Hippocampal formation (tissue), 2 donors: ENCODE data around the gene HES4.
"Not testable (repeated sequence)": the region's sequence is repeated elsewhere in the genome, so short reads cannot be mapped to it uniquely, and the experiment has no call there.

Source experiments
- DNase-seq, 2 donors: peaks; one replicate each; lab custom pipeline; 2025; lab: John Stamatoyannopoulos, UW

The HES4 gene

DNA sequence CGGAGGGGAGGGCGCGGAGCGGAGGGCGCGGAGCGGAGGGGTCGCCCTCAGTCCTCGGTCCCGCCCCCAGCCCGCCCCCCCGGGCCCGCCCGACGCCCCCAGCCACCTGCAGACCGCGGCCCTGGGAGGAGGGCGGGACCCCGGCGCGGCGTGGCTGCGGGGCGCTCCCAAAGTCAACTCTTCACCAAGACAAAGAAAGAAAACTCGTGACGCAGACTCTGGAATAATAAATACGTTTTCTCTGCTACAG lies 1.2 kb downstream of the HES4 start:
- DNase-seq: no peak

DNA sequence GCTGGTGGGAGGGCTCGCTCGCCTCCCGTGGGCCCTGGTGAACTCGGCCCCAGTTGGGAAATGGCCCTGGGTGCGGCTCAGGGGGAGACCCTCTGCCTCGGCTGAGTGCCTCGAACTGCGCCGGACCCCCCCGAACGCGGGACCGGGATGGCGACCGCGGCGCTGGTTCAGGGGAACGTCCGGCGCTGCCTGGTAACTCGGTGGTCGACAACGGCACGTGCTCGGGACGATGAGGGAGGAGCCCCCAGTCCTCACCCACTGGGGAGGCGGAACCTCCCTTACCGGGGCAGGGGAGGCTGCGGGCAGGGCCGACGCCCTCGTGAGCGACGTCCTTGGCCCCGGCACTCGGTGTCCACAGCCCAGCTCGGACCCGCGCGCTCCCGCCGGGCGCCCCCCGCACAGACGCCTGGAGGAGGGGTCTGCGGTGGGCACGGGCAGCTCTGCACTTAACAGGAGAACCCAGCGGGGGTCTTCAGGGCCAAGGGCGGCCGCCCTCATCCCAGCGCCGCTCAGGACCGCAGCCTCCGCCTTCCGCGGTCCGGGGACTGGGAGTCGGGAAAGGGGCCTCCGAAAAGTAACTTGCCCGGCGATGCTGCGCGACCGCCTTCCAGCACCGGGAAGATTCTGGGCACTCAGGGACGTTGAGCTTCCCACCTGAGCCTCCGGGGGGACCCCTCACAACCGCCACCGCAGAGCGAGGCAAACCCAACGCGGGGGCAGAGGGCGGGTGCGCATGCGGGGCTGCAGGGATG lies 1.7 kb downstream of the HES4 start:
- DNase-seq: no peak

- no peak for DNase-seq
Observed at GRCh38 chr1:997713-997992, 2.2 kb downstream of the HES4 start.

DNA sequence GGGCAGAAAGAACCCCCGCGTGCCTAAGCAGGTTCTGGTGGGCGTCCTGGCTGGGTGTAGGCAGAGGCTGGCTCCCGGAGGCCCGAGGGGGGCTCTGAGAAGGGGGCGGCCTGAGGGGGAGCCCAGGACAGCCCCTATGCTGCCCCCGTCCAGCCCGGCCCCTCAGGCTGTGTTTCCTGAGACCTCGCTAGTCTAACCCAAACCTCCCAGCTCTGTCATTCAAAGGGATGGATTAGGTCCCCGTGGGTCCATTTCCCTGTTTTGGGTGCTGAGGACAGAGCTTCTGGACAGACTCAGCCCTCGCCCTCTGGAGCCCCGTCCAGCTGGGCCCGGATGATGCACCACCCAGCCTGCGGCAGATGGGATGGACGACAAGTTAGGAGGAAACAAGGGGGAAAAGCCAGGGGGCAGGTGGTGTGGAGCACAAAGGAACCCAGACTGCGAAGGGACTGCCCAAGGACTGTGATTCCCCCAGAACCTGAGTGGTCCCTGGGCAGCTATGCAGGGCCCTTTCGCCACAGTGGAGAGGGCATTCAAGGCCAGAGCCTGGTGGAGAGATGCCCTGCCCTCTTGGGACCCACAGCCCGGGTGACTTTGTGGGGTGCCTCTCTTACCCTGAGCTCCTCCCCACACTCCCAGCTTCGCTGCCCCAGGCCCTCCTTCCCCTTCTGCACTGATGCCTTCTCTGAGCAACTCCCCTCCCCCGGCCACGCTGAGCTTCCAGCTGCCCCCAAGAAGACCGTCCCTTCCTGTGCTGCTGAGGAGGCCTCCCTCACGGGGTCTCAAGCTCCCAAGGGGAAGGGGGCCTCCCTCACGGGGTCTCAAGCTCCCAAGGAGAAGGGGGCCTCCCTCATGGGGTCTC lies 2.8 kb downstream of the HES4 start:
- DNase-seq: no peak

- DNase-seq: no peak
Observed at GRCh38 chr1:995665-996633, 3.9 kb downstream of the HES4 start.

DNA sequence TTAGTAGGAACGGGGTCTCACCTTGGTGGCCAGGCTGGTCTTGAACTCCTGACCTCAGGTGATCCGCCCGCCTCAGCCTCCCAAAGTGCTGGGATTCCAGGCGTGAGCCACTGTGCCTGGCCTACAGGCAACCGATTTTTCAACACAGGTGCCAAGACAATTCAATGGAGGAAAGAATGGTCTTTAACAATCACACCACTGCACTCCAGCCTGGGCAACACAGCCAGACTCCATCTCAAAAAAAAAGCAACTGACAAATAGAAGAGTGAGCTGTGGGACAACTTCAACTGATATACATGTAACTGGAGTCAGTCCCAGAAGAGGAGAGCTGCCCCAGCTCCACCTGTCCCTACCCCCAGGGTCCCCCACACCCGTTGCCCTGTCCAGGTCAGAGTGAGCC lies 5.4 kb downstream of the HES4 start:
- not testable (repeated sequence) for DNase-seq

DNA sequence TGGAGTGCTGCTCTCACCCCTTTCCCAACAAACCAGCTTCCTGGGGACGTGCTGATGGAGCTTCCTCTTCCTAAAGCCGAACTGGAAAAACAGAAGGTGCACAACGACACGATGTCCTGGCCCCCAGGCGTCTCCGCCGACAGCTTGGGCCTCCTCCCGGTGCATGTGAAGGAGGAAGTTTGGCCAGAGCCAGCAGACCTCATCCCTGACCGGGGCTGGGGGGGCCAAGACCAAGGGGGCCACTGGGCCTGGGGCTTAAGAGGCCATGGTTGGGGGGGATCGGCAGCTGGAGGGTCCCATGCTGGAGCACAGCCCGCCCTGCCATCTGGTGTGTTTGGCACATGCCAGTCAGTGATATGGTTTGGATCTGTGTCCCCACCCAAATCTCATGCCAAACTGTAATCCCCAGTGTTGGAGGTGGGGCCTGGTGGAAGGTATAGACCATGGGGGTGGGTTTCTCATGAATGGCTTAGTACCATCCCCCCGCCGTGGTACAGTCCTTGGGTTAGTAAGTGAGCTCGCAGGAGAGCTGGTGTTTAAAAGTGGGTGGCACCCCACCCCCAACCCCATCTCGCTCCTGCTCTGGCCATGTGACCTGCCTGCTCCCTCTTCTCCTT lies 6.4 kb downstream of the HES4 start:
- DNase-seq: no peak

DNA sequence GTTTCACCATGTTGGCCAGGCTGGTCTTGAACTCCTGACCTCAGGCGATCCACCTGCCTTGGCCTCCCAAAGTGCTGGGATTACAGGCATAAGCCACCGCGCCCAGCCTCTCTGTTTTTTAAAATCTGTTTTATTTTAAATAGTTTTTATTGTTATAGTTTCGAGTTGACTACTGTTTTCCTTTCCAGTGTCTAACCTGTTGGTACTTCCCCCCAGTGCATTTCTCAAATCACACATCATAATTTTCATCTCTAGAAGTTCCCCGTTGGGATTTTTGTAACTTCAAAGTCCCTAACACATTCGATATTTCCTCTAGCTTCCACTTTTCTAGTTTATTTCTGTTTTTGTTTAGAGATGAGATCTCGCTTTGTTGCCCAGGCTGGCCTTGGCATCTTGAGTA lies 7.5 kb downstream of the HES4 start:
- no peak for DNase-seq

DNA sequence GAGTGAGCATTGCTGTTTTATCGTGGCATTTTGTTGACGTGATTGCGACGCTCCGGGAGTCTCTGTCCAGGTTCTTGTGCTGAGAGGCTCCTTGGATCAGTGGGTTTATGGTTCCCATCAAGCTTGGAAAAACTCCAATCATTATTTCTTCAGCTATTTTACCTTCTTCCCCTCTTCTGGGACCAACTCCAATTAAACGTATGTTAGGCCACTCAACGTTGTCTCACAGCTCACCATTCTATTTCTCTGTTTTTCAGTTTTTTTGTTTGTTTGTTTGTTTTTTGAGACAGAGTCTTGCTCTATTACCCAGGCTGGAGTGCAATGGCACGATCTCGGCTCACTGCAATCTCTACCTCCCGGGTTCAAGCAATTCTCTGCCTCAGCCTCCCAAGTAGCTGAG lies 8.0 kb downstream of the HES4 start:
- DNase-seq: no peak

DNA sequence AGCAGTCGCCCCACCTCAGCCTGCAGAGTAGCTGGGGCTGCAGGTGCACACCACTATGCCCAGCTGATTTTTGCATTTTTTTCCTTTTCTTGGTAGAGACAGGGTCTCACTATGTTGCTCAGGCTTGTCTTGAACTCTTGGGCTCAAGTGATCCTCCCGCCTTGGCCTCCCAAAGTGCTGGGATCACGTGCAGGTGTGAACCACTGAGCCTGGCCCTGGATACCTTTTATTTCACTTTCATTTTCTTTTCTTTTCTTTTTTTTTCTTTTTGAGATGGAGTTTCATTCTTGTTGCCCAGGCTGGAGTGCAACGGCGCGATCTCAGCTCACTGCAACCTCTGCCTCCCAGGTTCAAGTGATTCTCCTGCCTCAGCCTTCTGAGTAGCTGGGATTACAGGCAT lies 8.6 kb downstream of the HES4 start:
- not testable (repeated sequence) for DNase-seq

GRCh38 chr1:988061-988460 lies 11.8 kb downstream of the HES4 start:
- not testable (repeated sequence) for DNase-seq

- no peak for DNase-seq
Observed at GRCh38 chr1:985126-985525, 14.8 kb downstream of the HES4 start.

GRCh38 chr1:984476-984814 lies 15.5 kb downstream of the HES4 start:
- no peak for DNase-seq

DNA sequence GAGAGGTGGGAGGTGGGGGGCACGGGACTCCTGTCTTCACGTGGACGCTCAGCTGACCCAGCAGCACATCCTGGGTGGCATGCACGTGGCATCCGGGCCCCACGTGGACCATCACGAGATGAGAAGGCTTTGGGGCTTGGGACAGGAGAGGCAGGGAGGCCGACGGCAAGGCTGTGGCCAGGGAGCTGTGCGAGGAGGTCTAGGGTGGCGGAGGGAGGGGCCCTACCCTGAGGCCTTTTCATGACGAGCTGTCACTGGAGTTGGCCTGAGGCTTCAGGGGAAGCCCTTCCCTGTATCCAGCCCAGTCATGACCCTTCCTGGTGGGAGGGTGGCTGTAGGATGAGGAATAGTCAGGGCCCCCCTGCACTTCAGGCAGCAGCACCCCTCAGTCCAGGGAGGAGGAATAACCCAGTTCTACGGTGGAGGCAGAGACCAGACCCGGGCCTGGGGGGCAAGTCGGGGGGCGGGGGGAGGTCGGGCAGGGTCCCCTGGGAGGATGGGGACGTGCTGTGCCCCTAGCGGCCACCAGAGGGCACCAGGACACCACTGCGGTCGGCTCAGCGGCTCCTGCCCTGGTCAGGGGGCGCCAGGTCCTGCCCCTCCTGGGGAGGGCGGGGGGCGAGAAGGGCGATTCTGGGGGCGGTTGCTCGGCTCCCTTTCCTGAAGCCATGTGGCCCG lies 16.0 kb downstream of the HES4 start:
- DNase-seq: no peak

- DNase-seq: no peak
Observed at GRCh38 chr1:982765-983436, 17.0 kb downstream of the HES4 start.

- no peak for DNase-seq
Observed at GRCh38 chr1:981955-982558, 17.8 kb downstream of the HES4 start, which contains the start of gene PERM1. Gene PERM1 (minus strand): TSS chr1:982093. CDS start chr1:981029, 1,064 bp downstream.

GRCh38 chr1:981491-981954 lies 18.4 kb downstream of the HES4 start:
- DNase-seq: no peak

- no peak for DNase-seq
Observed at GRCh38 chr1:980602-981395, 19.1 kb downstream of the HES4 start.

DNA sequence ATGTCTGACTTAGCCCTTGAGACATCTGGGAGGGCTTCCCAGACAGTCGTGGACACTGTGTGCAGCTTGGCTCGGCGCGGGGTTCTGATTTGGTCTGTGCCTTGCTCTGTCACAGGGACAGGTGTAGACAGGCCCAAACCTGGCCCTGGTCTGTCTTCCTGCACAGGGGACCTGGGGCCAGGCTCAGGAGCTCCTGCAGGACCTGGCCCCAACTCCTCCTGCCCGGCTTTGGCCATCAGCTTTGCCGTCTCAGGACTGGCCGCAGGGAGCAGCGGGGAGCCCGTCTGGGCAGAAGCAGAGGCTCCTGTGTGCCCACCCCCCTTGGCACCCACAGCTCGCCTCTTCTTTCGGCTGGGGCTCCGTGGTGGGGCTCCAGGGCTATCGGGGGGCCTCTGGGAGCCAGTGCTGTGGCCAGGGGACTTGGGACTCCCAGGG lies 19.7 kb downstream of the HES4 start:
- no peak for DNase-seq

DNA sequence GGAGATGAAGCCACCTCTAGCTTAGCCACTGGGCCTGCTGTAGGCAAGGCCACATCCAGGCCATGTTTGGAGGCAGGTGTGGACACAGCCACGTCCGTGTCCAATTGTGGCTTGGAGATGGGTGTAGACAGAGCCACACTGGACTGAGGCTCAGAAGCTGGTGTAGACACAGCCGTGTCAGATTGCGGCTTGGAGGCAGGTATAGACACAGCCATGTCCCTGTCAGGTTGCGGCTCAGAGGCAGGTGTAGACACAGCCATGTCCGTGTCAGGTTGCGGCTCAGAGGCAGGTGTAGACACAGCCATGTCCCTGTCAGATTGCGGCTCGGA lies 20.2 kb downstream of the HES4 start:
- no peak for DNase-seq
